CD4-positive, alpha-beta T cell treated with Interleukin-15 for 1 hour (primary cell): ENCODE data around the gene OLFM1.
"Not testable (repeated sequence)": the region's sequence is repeated elsewhere in the genome, so short reads cannot be mapped to it uniquely, and the experiment has no call there.

ENCODE experiments used
- DNase-seq: peaks from one replicate; pipeline ENCODE4 v3.0.0-alpha.2; 2020

OLFM1 gene

GRCh38 chr9:135108831-135109510 is 21.5 kb downstream of the OLFM1 start:
- DNase-seq = no peak

GRCh38 chr9:135109650-135110049 is 22.2 kb downstream of the OLFM1 start:
- DNase-seq = no peak

GRCh38 chr9:135110416-135110815 is 22.9 kb downstream of the OLFM1 start:
- DNase-seq = no peak

GRCh38 chr9:135111600-135111999 is 24.1 kb downstream of the OLFM1 start:
- not testable (repeated sequence) for DNase-seq

GRCh38 chr9:135116371-135116770 is 28.9 kb downstream of the OLFM1 start:
- DNase-seq = no peak

- DNase-seq = no peak
Observed at GRCh38 chr9:135116881-135117280, 29.4 kb downstream of the OLFM1 start.

GRCh38 chr9:135117281-135117680 is 29.8 kb downstream of the OLFM1 start:
- no peak for DNase-seq

GRCh38 chr9:135119496-135120064 is 32.1 kb downstream of the OLFM1 start:
- no peak for DNase-seq

GRCh38 chr9:135120249-135120648 is 32.8 kb downstream of the OLFM1 start:
- no peak for DNase-seq

GRCh38 chr9:135122316-135122715 is 34.8 kb downstream of the OLFM1 start:
- no peak for DNase-seq

GRCh38 chr9:135123126-135123772 is 35.8 kb downstream of the OLFM1 start:
- no peak for DNase-seq

- DNase-seq = no peak
Observed at GRCh38 chr9:135123773-135124134, 36.3 kb downstream of the OLFM1 start.

GRCh38 chr9:135126451-135127187 is 39.2 kb downstream of the OLFM1 start:
- no peak for DNase-seq

GRCh38 chr9:135127718-135128670 is 40.5 kb downstream of the OLFM1 start:
- DNase-seq = no peak

GRCh38 chr9:135129137-135129695 is 41.7 kb downstream of the OLFM1 start:
- no peak for DNase-seq

GRCh38 chr9:135130207-135130976 is 42.9 kb downstream of the OLFM1 start:
- DNase-seq = no peak

- DNase-seq = no peak
Observed at GRCh38 chr9:135131488-135131887, 44.0 kb downstream of the OLFM1 start.

- DNase-seq = no peak
Observed at GRCh38 chr9:135132008-135132407, 44.5 kb downstream of the OLFM1 start.

GRCh38 chr9:135134268-135135022 is 47.0 kb downstream of the OLFM1 start:
- no peak for DNase-seq

- no peak for DNase-seq
Observed at GRCh38 chr9:135135171-135135928, 47.9 kb downstream of the OLFM1 start.
